ENCODE measurements around the gene SETD2. TPM values are rescaled to one million over a fixed set of nuclear protein-coding genes. Genes with fewer than 3 reads are reported as not detected.
A peak's percentile ranks its signal among the peaks of the same experiment; 100 is the strongest.

The SETD2 gene
- total RNA-seq, 1 experiment from 2014 or later = 60.8 TPM

DNA sequence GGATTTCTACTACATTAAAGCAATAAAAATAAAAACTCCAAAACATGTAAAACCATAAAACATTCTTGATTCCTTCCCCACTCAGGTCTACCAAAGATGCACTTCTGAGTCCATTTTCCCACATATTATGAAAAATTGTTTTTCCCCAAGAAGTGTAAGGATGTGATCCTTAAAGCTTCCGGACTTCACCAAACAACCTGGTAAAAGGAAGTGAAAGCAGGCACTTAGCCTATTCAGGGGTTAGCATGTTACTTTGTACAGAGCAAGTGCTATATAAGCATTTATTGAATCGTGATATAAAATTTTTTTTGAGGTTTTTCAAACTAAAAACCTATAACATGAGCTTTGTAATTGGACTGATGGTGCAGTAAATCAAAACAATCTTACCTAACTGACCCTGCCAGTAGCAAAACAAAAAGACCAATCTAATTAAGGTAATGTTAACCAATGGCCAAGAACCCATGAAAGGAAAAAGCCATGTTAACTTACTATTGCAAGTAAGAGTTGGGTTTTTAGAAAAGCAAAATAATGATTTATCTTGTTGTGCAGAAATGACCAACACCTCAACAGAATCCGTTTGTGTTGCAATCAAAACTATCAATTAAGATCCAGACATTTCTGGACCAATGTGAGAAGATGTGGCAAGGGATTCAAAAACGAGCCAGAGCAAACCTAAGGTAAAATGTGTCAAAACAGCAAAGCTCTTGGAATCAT is 1.8 kb downstream of the SETD2 start:
- Mint-ChIP-seq H3K27me3 (ENCODE audit: low read depth) (no peaks in the 10 kb centered on the region), H3K36me3 (ENCODE audit: insufficient read depth in 1 of 3, low read depth in 3 of 3) (peaks cover 0 to 9% (median 4%) of the 10 kb centered on the region in 3 experiments; a peak in 6 of 7 replicates), H3K4me3 (peak overlapping the region; percentile 94 to 97), H3K27ac (peak overlapping the region in 2 of 3 experiments; percentile 96 to 97; a peak in 1 of 7 replicates), H3K9me3 (peaks cover 0 to 2% of the 10 kb centered on the region in 2 experiments; a peak in 1 of 5 replicates), H3K4me1 (peaks cover 41 to 48% of the 10 kb centered on the region in 2 experiments)
- H4K5ac ChIP-seq (ENCODE audit: insufficient read length, low read depth, low read length) = no peak overlapping the region
- no peak overlapping the region for H2BK120ac ChIP-seq (ENCODE audit: low read depth, low read length, poor library complexity, severe bottlenecking)
- H2BK20ac ChIP-seq (ENCODE audit: low read depth, low read length, poor library complexity, severe bottlenecking) = no peak overlapping the region
- peaks cover 4% of the 10 kb centered on the region; the same call in 1 of the 2 replicates for H3K4me1 ChIP-seq (ENCODE audit: insufficient read depth, low read length)
- no peak overlapping the region for H2AK5ac ChIP-seq (ENCODE audit: insufficient read length, low read length)
- H4K91ac ChIP-seq (ENCODE audit: insufficient read length, low read depth, low read length) = no peak overlapping the region
- WGBS (ENCODE audit: extremely low coverage, insufficient read length, low lambda C conversion rate) = no CpG with 5 or more reads among the region's 4 CpGs
- peaks cover 57% of the 10 kb centered on the region for H3K79me2 ChIP-seq (ENCODE audit: insufficient read depth, low read length)
- DNase-seq = no peak
- H2BK12ac ChIP-seq (ENCODE audit: insufficient read length, low read depth, low read length) = no peak overlapping the region
- H3K18ac ChIP-seq (ENCODE audit: insufficient read length, low read depth, low read length) = no peak overlapping the region
- H2AFZ ChIP-seq (ENCODE audit: low read length) = no peak overlapping the region
- H3K9ac ChIP-seq (ENCODE audit: extremely low read depth, insufficient read length, low read length) = peak overlapping the region; percentile 99
- H3K4me2 ChIP-seq (ENCODE audit: insufficient read depth, insufficient read length, low read length) = peak overlapping the region; percentile 97
- no peak overlapping the region for H3K23ac ChIP-seq (ENCODE audit: insufficient read length, low read depth, low read length)
- no peak overlapping the region for H3K14ac ChIP-seq (ENCODE audit: insufficient read depth, low read length)
- peaks cover 9% of the 10 kb centered on the region for H3K79me1 ChIP-seq (ENCODE audit: insufficient read depth, low read depth, low read length, poor library complexity, severe bottlenecking)
- no peak overlapping the region for H2BK5ac ChIP-seq (ENCODE audit: insufficient read length, low read length)
- TF ChIP-seq, protein P1, sequence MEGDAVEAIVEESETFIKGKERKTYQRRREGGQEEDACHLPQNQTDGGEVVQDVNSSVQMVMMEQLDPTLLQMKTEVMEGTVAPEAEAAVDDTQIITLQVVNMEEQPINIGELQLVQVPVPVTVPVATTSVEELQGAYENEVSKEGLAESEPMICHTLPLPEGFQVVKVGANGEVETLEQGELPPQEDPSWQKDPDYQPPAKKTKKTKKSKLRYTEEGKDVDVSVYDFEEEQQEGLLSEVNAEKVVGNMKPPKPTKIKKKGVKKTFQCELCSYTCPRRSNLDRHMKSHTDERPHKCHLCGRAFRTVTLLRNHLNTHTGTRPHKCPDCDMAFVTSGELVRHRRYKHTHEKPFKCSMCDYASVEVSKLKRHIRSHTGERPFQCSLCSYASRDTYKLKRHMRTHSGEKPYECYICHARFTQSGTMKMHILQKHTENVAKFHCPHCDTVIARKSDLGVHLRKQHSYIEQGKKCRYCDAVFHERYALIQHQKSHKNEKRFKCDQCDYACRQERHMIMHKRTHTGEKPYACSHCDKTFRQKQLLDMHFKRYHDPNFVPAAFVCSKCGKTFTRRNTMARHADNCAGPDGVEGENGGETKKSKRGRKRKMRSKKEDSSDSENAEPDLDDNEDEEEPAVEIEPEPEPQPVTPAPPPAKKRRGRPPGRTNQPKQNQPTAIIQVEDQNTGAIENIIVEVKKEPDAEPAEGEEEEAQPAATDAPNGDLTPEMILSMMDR (conservative IDR thresholded peaks at IDR 0.05) = no peak
- H3K27ac ChIP-seq (ENCODE audit: insufficient read length, low read depth, low read length) = no peak overlapping the region
- no peaks in the 10 kb centered on the region for H3K27me3 ChIP-seq (ENCODE audit: insufficient read depth, low read length)
- H2BK15ac ChIP-seq (ENCODE audit: low read depth, low read length) = no peak overlapping the region
- no peaks in the 10 kb centered on the region for H4K20me1 ChIP-seq (ENCODE audit: control insufficient read depth, insufficient read depth, insufficient read length)
- H3K23me2 ChIP-seq (ENCODE audit: insufficient read length, low read depth, low read length, poor library complexity, severe bottlenecking) = peaks cover 13% of the 10 kb centered on the region
- no peak overlapping the region for H4K8ac ChIP-seq (replicated peaks; ENCODE audit: insufficient read length, low read depth, low read length)
- H3K56ac ChIP-seq (ENCODE audit: insufficient read length, low read depth, low read length) = no peak overlapping the region
- no peaks in the 10 kb centered on the region for H3K9me3 ChIP-seq (ENCODE audit: control insufficient read depth, low read depth, low read length)
- H3T11ph ChIP-seq (ENCODE audit: low read length) = no peak overlapping the region
- no peak overlapping the region for H3K4ac ChIP-seq (ENCODE audit: low read depth, low read length)

All from H9 (cell line).